Fibroblast of peridontal ligament (primary cell): Measurements from ENCODE around the gene CRMP1.

Experiments
- DNase-seq: peaks from one replicate; pipeline ENCODE4 v3.0.0-alpha.2; 2010; ENCODE audit errors: extremely low read depth

CRMP1 gene

DNA sequence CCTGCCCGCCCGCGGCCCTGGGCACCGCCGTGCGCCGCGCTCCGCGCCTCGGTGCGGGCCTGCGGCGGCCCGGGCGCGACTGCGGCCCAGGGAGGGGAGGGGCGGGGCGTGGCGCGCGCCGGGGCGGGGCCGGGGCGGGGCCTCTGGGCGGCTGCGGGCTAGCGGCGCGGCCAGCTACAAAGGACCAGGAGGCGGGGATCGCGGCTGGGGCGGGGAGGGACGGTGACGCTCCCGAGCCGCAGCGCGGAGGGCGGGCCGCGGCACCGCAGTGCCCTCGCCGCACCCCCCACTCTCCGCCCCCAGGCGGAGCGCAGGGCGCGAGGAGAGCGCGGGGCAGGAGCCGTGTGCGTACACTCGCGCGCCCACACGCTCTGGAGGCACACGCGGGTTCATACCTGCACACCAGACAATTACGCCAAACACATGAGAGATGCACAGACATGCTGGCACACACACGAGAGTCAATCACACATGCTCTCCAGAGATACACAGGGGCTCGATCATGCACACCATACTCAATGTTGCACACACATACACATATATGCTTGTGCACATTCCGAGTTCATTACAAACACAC lies at the start of gene CRMP1:
TSS of gene CRMP1 (minus strand) at position 83 of the 577 bp plus-strand sequence. CDS start 117 bp downstream, outside the sequence.
- DNase-seq: no peak

DNA sequence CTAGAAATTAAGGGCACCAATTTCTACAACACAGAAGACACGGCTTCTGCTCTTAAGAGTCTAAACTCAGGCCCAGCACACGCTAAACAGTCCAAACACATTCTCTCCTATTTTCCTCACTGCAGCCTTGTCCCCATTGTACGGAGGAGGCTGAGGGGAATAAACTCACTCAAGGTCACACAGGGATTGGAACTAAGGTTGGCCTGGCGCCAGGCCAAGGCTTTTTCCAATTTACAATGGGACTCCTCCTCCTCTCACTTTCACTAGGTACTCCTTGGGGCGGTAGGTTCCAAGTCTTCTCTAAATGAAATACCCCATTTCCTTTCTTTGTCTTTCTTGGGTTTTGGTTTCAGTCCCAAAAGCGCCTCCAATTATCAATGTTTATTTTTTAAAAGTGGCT lies 48.7 kb upstream of the CRMP1 start:
- no peak for DNase-seq

DNA sequence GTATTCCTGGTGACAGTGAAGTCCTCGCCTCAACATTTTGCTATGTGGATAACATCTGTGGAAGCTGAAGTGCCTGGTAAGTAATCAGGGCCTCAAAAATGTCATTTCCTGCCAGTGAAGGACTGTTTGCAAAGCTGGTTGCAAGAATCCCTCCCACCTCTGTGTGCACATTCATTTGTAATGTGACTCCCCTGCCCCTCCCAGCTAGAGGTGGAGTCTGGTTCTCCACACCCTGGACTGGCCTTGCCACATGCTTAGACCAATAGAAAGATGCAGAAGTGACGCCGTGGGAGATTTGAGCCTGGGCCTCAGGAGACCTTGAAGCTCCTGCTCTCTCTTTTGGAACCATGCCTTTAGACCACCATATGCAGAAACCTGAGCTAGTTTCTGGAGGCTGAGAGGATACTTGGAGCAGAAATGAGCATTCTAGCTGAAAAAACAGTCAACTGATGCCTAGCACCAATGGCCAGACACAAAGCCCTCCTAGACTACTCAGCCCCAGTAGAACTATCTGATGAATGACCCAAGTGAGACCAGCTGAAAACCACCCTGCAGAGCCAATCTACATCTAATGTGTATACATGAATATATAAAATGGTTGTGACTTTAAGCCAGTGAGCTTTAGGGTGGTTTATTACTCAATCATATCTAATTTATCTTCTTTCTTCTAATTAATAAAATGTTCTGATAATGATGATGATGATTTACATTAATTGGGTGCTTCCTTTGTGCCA lies 47.8 kb upstream of the CRMP1 start:
- DNase-seq: no peak

- no peak for DNase-seq
Observed at GRCh38 chr4:5933996-5934831, 41.3 kb upstream of the CRMP1 start.

DNA sequence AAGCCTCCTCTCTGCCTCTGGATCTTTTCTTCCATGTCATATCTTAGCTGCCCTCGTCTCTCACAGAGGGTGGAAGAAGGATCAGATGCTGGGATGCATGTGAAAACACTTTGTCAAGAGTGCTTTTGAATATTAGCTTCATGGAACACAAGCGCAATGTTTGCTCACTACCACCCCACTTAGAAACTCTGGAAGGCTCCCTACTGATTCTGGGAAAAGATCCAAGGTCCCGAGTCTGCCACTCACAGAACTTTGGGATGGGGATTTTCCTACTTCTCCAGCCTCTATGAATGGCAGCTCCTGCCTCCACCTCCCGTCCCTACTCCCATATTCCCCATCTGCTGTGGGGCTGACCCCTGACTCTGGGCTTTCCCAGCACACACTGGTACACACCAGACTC lies 40.2 kb upstream of the CRMP1 start:
- DNase-seq: no peak

DNA sequence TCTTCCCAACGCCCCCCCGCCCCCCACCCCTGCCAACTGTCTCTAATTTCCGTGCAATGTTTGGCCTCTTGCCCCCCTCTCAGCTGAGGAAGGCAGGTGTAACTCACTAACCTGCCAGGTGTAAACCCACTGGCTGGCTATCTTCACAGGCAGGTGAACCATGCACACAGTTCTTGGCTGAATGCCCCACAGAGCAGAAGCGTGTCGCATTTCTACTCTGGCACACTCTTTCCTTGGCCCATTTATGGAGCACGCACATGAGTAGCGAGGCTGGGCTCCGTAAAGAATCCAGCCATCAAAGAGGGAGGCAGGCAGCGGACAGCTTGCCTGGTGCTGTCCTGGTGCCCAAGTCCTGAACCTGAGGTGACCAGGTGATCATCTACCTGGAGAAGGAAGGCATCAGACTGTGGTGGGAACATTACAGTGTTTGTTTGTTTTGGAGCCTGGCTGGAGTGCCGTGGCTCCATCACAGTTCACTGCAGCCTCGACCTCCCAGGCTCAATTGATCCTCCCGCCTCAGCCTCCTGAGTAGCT lies 39.2 kb upstream of the CRMP1 start:
- DNase-seq: no peak

- DNase-seq: no peak
Observed at GRCh38 chr4:5931526-5931925, 38.6 kb upstream of the CRMP1 start.

DNA sequence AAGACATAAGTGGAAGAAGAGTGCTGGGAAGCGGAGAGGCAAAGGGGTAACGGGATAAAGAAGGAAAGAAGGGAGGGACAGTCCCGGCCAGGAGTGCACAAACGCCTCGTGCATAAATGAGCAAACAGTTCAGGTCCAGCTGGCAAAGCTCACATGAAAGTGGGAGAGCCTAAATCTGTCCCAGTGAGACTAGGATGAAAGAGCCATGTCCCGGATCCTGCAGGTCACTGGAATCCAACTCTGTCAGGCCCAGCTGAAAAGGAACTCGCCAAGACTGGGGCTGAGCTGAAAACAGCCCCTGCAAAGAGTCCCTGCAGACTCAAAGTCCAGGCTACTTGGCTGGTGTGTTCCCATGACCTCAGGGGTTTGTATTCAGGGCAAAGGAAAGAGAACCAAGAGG lies 38.0 kb upstream of the CRMP1 start:
- no peak for DNase-seq

DNA sequence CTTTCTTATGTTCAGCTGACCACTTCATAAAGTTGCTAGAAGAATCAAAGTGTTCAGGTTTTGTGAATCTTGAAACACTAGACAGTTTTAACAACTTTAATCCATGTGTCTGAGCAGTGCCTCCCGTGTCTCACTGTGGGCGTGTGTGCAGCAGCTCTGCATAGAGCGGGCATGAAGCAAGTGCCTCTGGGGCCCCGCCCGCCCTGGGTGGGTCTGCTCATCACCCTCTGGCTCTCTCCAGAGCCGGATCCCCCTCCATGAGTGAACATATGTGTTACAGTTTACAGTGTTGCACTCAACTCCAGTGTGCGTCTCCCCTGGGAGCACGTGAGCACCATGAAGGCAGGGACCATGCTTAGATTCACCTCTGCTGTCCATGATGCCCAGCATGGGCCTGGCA lies 37.6 kb upstream of the CRMP1 start:
- no peak for DNase-seq

DNA sequence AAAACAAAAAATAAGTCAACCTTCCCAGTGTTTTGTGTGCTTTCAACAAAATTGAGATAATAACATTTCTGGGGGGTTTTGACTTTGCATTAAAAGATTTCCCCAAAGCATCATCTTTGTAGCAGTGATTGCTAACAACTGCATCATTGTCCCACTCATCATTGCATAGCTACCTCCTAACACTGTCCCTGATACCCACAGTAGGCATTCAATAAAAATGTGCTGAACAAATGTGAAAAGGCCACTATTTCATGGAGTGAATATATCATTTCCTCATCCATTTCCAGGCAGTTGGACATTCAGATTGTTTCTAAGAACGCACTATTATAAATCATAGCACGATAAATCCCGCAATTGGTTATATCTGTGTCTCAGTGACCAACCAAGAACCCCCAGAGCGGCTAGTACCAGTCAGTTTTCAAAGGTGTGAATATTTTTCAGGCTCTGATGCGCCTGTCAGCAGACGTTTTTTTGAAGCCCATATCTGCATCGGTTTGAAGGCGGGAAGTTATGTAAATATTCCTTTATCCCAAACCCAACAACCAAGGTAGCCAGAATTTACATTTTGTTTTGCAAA lies 36.0 kb upstream of the CRMP1 start:
- no peak for DNase-seq

- no peak for DNase-seq
Observed at GRCh38 chr4:5928274-5928673, 35.4 kb upstream of the CRMP1 start.

DNA sequence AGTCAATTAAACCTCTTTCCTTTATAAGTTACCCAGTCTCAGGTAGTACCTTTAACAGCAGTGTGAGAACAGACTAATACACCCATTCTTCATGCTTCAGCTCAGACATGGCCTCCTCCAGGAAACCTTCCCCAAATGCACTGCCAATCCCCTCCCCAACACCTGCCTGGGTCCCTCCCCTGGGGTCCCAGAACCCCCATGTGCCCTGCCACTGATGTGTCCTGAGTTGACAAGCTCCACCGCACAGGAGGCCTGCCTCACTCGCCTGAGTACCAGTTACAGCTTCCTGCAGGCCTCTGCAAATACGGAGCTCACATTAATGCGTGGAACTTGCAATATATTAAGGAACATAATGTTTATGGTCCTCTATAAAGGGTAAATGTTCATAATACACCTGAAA lies 34.9 kb upstream of the CRMP1 start:
- DNase-seq: no peak

- DNase-seq: no peak
Observed at GRCh38 chr4:5927116-5927515, 34.2 kb upstream of the CRMP1 start.

GRCh38 chr4:5926598-5926997 lies 33.7 kb upstream of the CRMP1 start:
- no peak for DNase-seq

GRCh38 chr4:5925419-5926200 lies 32.7 kb upstream of the CRMP1 start:
- no peak for DNase-seq

GRCh38 chr4:5924461-5925125 lies 31.7 kb upstream of the CRMP1 start:
- no peak for DNase-seq

DNA sequence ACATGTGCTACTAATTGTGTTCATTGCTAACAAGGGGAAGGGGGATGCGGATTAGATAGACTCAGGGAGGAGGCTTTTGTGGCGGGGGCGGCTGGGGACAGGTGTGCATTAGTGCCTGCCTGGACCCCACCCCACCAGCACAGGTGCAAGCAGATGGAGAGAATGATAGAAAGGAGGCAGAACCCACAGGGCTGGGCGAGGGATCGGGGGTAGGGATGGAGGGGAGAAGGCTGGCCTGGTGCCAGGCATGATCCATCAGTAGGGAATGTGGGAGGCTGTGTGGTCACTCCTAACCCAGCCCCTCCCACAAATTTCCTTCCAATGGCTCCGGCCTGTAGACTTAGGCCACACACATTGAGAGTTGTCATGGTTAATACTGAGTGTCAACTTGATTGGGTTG lies 30.5 kb upstream of the CRMP1 start:
- DNase-seq: no peak

DNA sequence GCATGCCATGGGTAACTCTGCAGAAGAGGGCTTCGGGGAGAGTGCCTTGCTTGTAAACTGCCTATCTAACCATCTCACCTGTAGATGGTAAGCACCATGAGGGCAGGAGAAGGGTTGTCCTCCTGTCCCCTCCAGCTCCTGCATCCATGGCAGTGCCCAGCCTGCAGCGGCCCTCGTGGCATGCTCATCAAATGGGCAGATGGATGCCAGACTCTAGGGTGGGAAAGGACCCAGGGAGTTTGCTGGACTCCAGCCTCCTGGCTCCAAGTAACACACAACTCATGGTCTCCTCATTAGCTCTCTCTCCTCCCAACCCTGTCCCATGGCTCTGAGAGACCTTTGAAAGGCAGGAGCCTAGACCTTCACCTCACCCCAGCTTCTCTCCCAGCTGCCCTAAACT lies 29.7 kb upstream of the CRMP1 start:
- no peak for DNase-seq

GRCh38 chr4:5921981-5922380 lies 29.1 kb upstream of the CRMP1 start:
- no peak for DNase-seq

DNA sequence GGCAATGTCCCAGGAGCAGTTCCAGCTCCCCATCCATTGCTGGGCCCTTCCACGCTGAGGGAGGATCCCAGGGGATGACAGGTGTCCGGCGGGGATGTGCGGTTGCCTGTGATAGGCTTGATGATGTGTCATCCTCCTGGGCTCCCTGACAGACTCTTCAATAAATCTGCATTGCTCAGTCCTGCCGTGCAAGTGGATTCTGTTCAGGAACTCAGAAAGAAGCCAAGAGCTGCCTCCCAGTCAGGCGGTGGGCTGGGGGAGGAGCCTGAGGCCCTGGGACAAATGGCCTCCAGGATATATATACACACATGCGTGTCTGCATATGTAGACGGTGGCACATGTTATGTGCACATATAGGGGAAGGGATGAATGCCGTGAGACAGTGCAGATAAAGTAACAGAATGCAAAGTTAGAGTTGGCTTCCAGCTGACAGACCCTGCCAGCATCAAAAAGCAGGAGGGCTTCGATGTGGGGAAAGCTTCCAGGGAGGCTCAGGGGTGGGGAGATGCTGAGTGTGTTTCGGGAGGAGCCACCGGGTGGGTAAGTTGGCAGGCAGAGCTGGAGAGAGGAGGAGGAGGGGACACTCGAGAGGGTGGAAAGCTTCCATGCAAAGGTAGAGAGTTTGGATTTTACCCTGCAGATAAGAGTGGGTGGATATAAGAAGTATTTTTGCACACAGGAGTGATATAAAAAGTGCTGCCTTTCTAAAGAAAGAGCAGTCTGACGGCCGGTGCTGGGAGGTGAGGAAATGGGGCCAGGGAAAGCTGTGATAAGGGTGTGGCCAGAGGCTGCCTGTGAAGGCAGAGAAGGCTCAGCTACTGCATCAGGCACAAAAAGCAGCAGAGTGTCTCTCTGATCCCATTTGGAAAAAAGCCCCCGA lies 28.5 kb upstream of the CRMP1 start:
- no peak for DNase-seq
